HEK293 (cell line): ENCODE data around the gene CREBBP.

Experiments used
- CTCF ChIA-PET: fragments of 350-600 bp; formaldehyde crosslinking; extraction: SDS; loops from one replicate; lab custom pipeline; 2021; ENCODE audit warnings: antibody characterized with exemption; lab: Yijun Ruan, JAX
- POLR2A ChIA-PET: fragments of 300-600 bp; formaldehyde crosslinking; extraction: SDS; loops from one replicate; lab custom pipeline; 2020; ENCODE audit warnings: antibody characterized with exemption, inconsistent platforms; lab: Yijun Ruan, JAX
- H3K27ac ChIP-seq: fragments of 200-500 bp; sonication (Bioruptor generic); 2 replicates; pipeline ENCODE4 v1.5.1; 2014; ENCODE audit warnings: low read depth, low read length, control low read depth, inconsistent platforms; ENCODE audit errors: extremely low read depth
- H3K36me3 ChIP-seq, 2 experiments: fragments of 200-500 bp in 1 of 2; sonication (Bioruptor generic) in 1 of 2; 1 replicate in 1 of 2; 2 replicates in 1 of 2; pipeline ENCODE4 v1.5.1; 2014 to 2017; ENCODE audit warnings: inconsistent platforms in 2 of 2, low read length in 2 of 2; ENCODE audit not compliant: control insufficient read depth in 2 of 2, insufficient read depth in 1 of 2
- H3K4me1 ChIP-seq: fragments of 200-500 bp; sonication (Bioruptor generic); 2 replicates; pipeline ENCODE4 v1.5.1; 2014; ENCODE audit warnings: mild to moderate bottlenecking, low read length, inconsistent platforms; ENCODE audit not compliant: control insufficient read depth, insufficient read depth
- H3K4me3 ChIP-seq: 2 replicates; pipeline ENCODE4 v1.5.1; 2011; ENCODE audit warnings: low read depth, mild to moderate bottlenecking, control low read depth, low read length, moderate library complexity
- H3K9me3 ChIP-seq: fragments of 200-500 bp; sonication (Bioruptor generic); 2 replicates; pipeline ENCODE4 v1.5.1; 2014; ENCODE audit warnings: low read depth, low read length, inconsistent platforms; ENCODE audit not compliant: control insufficient read depth, insufficient read depth
- EGR2 ChIP-seq: fragments of 450-650 bp; formaldehyde crosslinking; IDR thresholded peaks from 2 replicates; pipeline ENCODE4 v1.5.1; 2016; ENCODE audit warnings: low read depth, missing biosample characterization, missing genetic modification characterization
- PRDM1 ChIP-seq: fragments of 450-650 bp; formaldehyde crosslinking; IDR thresholded peaks from 2 replicates; pipeline ENCODE4; 2016; ENCODE audit warnings: missing biosample characterization, missing genetic modification characterization
- REPIN1 ChIP-seq: fragments of 450-650 bp; formaldehyde crosslinking; IDR thresholded peaks from 2 replicates; pipeline ENCODE4 v1.5.1; 2017; ENCODE audit warnings: missing biosample characterization, missing genetic modification characterization, low read depth
- SP3 ChIP-seq: fragments of 450-650 bp; formaldehyde crosslinking; IDR thresholded peaks from 2 replicates; pipeline ENCODE4 v1.5.1; 2016; ENCODE audit warnings: missing biosample characterization, missing genetic modification characterization
- ZBTB21 ChIP-seq: fragments of 450-650 bp; formaldehyde crosslinking; IDR thresholded peaks from 2 replicates; pipeline ENCODE4 v1.5.1; 2017; ENCODE audit warnings: missing biosample characterization, missing genetic modification characterization
- ZIC2 ChIP-seq: fragments of 450-650 bp; formaldehyde crosslinking; IDR thresholded peaks from 2 replicates; pipeline ENCODE4 v1.5.1; 2016; ENCODE audit warnings: missing biosample characterization, missing genetic modification characterization
- ZNF140 ChIP-seq: fragments of 450-650 bp; formaldehyde crosslinking; IDR thresholded peaks from 2 replicates; pipeline ENCODE4 v1.5.1; 2016; ENCODE audit warnings: missing biosample characterization, missing genetic modification characterization
- ZNF184 ChIP-seq: fragments of 450-650 bp; IDR thresholded peaks from 2 replicates; pipeline ENCODE4 v1.5.1; 2018; ENCODE audit warnings: missing biosample characterization, mild to moderate bottlenecking, missing genetic modification characterization
- ZNF2 ChIP-seq: fragments of 450-650 bp; formaldehyde crosslinking; IDR thresholded peaks from 2 replicates; pipeline ENCODE4 v1.5.1; 2016; ENCODE audit warnings: missing biosample characterization, missing genetic modification characterization
- ZNF211 ChIP-seq: fragments of 450-650 bp; formaldehyde crosslinking; IDR thresholded peaks from 2 replicates; pipeline ENCODE4 v1.5.1; 2016; ENCODE audit warnings: low read depth, missing biosample characterization, missing genetic modification characterization
- ZNF23 ChIP-seq: fragments of 450-650 bp; formaldehyde crosslinking; IDR thresholded peaks from 2 replicates; pipeline ENCODE4 v1.5.1; 2016; ENCODE audit warnings: missing biosample characterization, missing genetic modification characterization, borderline replicate concordance
- ZNF335 ChIP-seq: fragments of 450-650 bp; formaldehyde crosslinking; conservative IDR thresholded peaks from 2 replicates; pipeline ENCODE4 v1.5.1; 2016; ENCODE audit warnings: missing biosample characterization, missing genetic modification characterization
- ZNF544 ChIP-seq: fragments of 450-650 bp; formaldehyde crosslinking; IDR thresholded peaks from 2 replicates; pipeline ENCODE4 v1.5.0; 2017; ENCODE audit warnings: missing biosample characterization, missing genetic modification characterization
- ZNF560 ChIP-seq: fragments of 450-650 bp; formaldehyde crosslinking; IDR thresholded peaks from 2 replicates; pipeline ENCODE4 v1.5.1; 2017; ENCODE audit warnings: missing biosample characterization, missing genetic modification characterization, borderline replicate concordance
- ZNF600 ChIP-seq: fragments of 450-650 bp; formaldehyde crosslinking; IDR thresholded peaks from 2 replicates; pipeline ENCODE4 v1.5.1; 2016; ENCODE audit warnings: missing biosample characterization, missing genetic modification characterization
- ZNF629 ChIP-seq: fragments of 450-650 bp; formaldehyde crosslinking; IDR thresholded peaks from 2 replicates; pipeline ENCODE4 v1.5.1; 2017; ENCODE audit warnings: missing biosample characterization, missing genetic modification characterization
- ZNF707 ChIP-seq: fragments of 450-650 bp; formaldehyde crosslinking; IDR thresholded peaks from 2 replicates; pipeline ENCODE4 v1.5.1; 2016; ENCODE audit warnings: missing biosample characterization, missing genetic modification characterization
- ZSCAN16 ChIP-seq: fragments of 450-650 bp; formaldehyde crosslinking; IDR thresholded peaks from 2 replicates; pipeline ENCODE4 v1.5.1; 2016; ENCODE audit warnings: missing biosample characterization, missing genetic modification characterization
- TF ChIP-seq, protein P1 (sequence below): fragments of 450-650 bp; formaldehyde crosslinking; IDR thresholded peaks from 2 replicates; pipeline ENCODE4 v1.5.1; 2016; ENCODE audit warnings: missing biosample characterization, missing genetic modification characterization
- TF ChIP-seq, protein P2 (sequence below): fragments of 450-650 bp; formaldehyde crosslinking; IDR thresholded peaks from 2 replicates; pipeline ENCODE4 v1.5.1; 2016; ENCODE audit warnings: missing biosample characterization, missing genetic modification characterization, low read depth
- TF ChIP-seq, protein P3 (sequence below): fragments of 450-650 bp; formaldehyde crosslinking; IDR thresholded peaks from 2 replicates; pipeline ENCODE4 v1.5.1; 2016; ENCODE audit warnings: missing biosample characterization, missing genetic modification characterization
- TF ChIP-seq, protein P4 (sequence below): fragments of 450-650 bp; formaldehyde crosslinking; IDR thresholded peaks from 2 replicates; pipeline ENCODE4 v1.5.1; 2016; ENCODE audit warnings: missing biosample characterization, missing genetic modification characterization
- TF ChIP-seq, protein P5 (sequence below): fragments of 450-650 bp; formaldehyde crosslinking; IDR thresholded peaks from 2 replicates; pipeline ENCODE4 v1.5.1; 2016; ENCODE audit warnings: missing biosample characterization, missing genetic modification characterization
- TF ChIP-seq, protein P6 (sequence below): fragments of 450-650 bp; formaldehyde crosslinking; IDR thresholded peaks from 2 replicates; pipeline ENCODE4 v1.5.1; 2016; ENCODE audit warnings: missing biosample characterization, missing genetic modification characterization
- TF ChIP-seq, protein P7 (sequence below): fragments of 450-650 bp; formaldehyde crosslinking; IDR thresholded peaks from 2 replicates; pipeline ENCODE4 v1.5.1; 2016; ENCODE audit warnings: missing biosample characterization, missing genetic modification characterization

Gene CREBBP

DNA sequence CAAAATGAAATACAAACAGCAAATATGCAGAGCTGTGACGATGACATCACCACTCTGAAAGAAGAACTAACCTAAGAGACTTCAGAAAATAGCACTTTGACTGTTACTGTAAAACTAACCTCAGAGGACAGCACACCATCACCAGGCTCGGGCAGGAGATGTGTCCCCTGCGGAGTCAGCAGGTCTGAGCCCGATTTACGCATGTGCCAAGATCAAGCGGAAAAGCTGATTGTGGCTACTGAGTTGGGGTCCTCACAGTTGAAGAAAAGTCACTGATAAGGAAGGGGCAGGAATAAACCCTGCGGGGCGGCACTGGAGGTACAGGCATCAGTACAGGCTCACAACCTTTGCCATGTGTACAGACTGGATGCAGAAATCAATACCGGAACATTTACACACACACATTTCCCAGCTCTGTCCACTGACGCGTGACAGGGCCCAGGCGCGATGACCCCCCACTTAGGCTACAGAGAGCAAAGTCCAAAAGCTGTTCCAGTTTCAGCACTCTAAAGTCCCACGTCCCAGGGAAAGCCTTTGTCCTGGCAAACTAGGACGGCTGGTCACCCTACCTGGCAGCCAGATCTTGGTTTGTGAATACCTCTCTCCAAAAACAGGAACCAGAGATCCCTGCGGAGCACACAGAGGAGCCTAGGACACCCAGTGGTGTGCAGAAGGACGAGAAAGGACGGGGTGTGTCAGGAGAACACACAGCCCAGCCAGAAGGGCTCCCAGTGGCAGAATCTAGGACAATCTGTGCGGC is 184.7 kb downstream of the CREBBP start (continued):
- TF ChIP-seq, protein P1, sequence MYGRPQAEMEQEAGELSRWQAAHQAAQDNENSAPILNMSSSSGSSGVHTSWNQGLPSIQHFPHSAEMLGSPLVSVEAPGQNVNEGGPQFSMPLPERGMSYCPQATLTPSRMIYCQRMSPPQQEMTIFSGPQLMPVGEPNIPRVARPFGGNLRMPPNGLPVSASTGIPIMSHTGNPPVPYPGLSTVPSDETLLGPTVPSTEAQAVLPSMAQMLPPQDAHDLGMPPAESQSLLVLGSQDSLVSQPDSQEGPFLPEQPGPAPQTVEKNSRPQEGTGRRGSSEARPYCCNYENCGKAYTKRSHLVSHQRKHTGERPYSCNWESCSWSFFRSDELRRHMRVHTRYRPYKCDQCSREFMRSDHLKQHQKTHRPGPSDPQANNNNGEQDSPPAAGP: no peak
- TF ChIP-seq ZNF335 (tag by site-specific recombination) (no peak), ZIC2 (tag by site-specific recombination) (peak; percentile 61), ZNF707 (tag by site-specific recombination) (no peak), ZNF140 (tag by site-specific recombination) (no peak), EGR2 (tag by site-specific recombination) (no peak), ZNF544 (no peak), SP3 (no peak), ZNF560 (tag by site-specific recombination) (no peak), ZNF23 (no peak), ZNF2 (0 out of 2 replicates have a peak, but pooled peaks have one; percentile 12), ZNF600 (tag by site-specific recombination) (peak; percentile 88), ZNF211 (tag by site-specific recombination) (no peak), ZNF184 (tag by site-specific recombination) (0 out of 2 replicates have a peak, but pooled peaks have one; percentile 12), ZNF629 (tag by site-specific recombination) (peak; percentile 64; the same call in 1 of the 2 replicates), ZSCAN16 (tag by site-specific recombination) (no peak), PRDM1 (tag by site-specific recombination) (no peak), REPIN1 (tag by site-specific recombination) (no peak)
- TF ChIP-seq, protein P2, sequence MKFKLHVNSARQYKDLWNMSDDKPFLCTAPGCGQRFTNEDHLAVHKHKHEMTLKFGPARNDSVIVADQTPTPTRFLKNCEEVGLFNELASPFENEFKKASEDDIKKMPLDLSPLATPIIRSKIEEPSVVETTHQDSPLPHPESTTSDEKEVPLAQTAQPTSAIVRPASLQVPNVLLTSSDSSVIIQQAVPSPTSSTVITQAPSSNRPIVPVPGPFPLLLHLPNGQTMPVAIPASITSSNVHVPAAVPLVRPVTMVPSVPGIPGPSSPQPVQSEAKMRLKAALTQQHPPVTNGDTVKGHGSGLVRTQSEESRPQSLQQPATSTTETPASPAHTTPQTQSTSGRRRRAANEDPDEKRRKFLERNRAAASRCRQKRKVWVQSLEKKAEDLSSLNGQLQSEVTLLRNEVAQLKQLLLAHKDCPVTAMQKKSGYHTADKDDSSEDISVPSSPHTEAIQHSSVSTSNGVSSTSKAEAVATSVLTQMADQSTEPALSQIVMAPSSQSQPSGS (tag by site-specific recombination): peak; percentile 94
- TF ChIP-seq, protein P3, sequence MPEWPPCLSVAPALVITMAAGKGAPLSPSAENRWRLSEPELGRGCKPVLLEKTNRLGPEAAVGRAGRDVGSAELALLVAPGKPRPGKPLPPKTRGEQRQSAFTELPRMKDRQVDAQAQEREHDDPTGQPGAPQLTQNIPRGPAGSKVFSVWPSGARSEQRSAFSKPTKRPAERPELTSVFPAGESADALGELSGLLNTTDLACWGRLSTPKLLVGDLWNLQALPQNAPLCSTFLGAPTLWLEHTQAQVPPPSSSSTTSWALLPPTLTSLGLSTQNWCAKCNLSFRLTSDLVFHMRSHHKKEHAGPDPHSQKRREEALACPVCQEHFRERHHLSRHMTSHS (tag by site-specific recombination): no peak
- TF ChIP-seq, protein P4, sequence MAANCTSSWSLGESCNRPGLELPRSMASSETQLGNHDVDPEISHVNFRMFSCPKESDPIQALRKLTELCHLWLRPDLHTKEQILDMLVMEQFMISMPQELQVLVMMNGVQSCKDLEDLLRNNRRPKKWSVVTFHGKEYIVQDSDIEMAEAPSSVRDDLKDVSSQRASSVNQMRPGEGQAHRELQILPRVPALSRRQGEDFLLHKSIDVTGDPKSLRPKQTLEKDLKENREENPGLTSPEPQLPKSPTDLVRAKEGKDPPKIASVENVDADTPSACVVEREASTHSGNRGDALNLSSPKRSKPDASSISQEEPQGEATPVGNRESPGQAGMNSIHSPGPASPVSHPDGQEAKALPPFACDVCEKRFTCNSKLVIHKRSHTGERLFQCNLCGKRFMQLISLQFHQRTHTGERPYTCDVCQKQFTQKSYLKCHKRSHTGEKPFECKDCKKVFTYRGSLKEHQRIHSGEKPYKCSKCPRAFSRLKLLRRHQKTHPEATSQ (tag by site-specific recombination): no peak
- TF ChIP-seq, protein P5, sequence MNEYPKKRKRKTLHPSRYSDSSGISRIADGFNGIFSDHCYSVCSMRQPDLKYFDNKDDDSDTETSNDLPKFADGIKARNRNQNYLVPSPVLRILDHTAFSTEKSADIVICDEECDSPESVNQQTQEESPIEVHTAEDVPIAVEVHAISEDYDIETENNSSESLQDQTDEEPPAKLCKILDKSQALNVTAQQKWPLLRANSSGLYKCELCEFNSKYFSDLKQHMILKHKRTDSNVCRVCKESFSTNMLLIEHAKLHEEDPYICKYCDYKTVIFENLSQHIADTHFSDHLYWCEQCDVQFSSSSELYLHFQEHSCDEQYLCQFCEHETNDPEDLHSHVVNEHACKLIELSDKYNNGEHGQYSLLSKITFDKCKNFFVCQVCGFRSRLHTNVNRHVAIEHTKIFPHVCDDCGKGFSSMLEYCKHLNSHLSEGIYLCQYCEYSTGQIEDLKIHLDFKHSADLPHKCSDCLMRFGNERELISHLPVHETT (tag by site-specific recombination): 0 out of 2 replicates have a peak, but pooled peaks have one; percentile 38

DNA sequence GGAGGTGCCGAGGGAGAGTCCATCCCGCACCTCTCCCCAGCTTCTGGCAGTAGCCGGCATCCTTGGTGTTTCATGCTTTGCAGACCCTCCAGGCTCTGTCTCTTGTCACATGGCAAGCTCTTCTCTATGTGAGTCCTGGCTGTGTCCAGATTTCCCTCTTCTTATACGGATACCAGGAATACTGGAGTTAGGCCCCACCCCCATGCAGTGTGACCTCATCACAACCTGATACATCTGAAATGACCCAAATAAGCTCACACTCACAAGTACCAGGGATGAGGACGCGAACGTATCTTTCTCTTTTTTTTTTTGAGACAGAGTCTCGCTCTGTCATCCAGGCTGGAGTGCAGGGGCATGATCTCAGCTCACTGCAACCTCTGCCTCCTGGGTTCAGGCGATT is 186.5 kb downstream of the CREBBP start:
- ChIA-PET CTCF (interaction anchor here (0.6 kb wide), 1 partner anchor 13 kb away, joined by 3 read pairs; no protein-coding TSS in a partner anchor), POLR2A (no interaction called here)
- Histone ChIP-seq H3K4me1 (no peaks in the 10 kb centered on the region), H3K4me3 (no peak overlapping the region), H3K36me3 (peaks cover 10 to 20% of the 10 kb centered on the region in 2 experiments; a peak in 2 of 3 replicates), H3K27ac (no peak overlapping the region), H3K9me3 (no peaks in the 10 kb centered on the region)
- TF ChIP-seq ZBTB21 (tag by site-specific recombination) (0 out of 2 replicates have a peak, but pooled peaks have one; percentile 14), ZNF600 (tag by site-specific recombination) (peak; percentile 35; the same call in 1 of the 2 replicates)
- TF ChIP-seq, protein P6, sequence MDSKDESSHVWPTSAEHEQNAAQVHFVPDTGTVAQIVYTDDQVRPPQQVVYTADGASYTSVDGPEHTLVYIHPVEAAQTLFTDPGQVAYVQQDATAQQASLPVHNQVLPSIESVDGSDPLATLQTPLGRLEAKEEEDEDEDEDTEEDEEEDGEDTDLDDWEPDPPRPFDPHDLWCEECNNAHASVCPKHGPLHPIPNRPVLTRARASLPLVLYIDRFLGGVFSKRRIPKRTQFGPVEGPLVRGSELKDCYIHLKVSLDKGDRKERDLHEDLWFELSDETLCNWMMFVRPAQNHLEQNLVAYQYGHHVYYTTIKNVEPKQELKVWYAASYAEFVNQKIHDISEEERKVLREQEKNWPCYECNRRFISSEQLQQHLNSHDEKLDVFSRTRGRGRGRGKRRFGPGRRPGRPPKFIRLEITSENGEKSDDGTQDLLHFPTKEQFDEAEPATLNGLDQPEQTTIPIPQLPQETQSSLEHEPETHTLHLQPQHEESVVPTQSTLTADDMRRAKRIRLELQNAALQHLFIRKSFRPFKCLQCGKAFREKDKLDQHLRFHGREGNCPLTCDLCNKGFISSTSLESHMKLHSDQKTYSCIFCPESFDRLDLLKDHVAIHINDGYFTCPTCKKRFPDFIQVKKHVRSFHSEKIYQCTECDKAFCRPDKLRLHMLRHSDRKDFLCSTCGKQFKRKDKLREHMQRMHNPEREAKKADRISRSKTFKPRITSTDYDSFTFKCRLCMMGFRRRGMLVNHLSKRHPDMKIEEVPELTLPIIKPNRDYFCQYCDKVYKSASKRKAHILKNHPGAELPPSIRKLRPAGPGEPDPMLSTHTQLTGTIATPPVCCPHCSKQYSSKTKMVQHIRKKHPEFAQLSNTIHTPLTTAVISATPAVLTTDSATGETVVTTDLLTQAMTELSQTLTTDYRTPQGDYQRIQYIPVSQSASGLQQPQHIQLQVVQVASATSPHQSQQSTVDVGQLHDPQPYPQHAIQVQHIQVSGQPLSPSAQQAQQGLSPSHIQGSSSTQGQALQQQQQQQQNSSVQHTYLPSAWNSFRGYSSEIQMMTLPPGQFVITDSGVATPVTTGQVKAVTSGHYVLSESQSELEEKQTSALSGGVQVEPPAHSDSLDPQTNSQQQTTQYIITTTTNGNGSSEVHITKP (tag by site-specific recombination): 0 out of 2 replicates have a peak, but pooled peaks have one; percentile 9
- TF ChIP-seq, protein P7, sequence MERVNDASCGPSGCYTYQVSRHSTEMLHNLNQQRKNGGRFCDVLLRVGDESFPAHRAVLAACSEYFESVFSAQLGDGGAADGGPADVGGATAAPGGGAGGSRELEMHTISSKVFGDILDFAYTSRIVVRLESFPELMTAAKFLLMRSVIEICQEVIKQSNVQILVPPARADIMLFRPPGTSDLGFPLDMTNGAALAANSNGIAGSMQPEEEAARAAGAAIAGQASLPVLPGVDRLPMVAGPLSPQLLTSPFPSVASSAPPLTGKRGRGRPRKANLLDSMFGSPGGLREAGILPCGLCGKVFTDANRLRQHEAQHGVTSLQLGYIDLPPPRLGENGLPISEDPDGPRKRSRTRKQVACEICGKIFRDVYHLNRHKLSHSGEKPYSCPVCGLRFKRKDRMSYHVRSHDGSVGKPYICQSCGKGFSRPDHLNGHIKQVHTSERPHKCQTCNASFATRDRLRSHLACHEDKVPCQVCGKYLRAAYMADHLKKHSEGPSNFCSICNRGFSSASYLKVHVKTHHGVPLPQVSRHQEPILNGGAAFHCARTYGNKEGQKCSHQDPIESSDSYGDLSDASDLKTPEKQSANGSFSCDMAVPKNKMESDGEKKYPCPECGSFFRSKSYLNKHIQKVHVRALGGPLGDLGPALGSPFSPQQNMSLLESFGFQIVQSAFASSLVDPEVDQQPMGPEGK (tag by site-specific recombination): peak; percentile 16; the same call in 1 of the 2 replicates
